ENCODE measurements around the gene CAMK2B.
A peak's percentile ranks its signal among the peaks of the same experiment; 100 is the strongest.

Gene CAMK2B

DNA sequence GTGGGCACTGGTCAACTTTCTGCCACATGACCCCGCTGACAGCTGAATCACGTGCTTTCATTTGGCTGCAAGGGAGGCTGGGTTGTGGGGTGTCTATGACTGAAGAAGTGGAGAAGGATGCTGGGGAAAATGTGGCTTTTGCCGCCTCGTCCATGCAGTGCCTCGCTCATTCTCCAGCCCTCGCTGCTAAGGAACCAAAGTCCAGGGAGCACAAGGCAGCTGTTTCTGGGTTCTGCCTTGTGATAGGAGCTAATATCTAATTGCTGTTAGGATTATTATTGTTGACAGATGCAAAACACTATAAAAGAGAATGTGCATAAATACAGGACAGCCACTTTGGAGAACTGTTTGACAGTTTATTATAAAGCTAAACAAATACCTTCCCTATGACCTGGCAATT lies 4.9 kb upstream of the CAMK2B start:
- FAIRE-seq, result no peak
- DNase-seq (ENCODE audit: low spot score), result no peak

DNA sequence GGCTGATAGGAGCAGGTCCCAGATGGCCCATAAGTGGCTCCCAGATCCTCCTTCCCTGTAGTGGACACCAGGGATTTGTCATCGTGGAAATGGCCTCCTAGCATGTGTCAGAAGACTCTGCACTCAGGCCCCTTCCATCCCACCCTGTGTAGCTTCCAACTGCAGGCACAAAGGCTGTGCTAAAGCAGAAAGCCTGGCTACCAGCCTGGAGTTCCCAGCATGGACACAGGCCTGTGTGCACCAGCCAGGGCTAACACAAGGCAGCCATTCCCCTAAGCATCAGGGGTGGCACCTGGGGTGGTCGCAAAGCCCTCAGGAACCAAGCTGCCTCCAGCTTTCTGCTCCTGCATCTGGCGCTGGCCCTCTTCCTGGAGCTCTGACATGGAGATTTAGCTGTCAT lies 4.5 kb upstream of the CAMK2B start:
- no peak for DNase-seq (ENCODE audit: low spot score)
- no peak for FAIRE-seq

DNA sequence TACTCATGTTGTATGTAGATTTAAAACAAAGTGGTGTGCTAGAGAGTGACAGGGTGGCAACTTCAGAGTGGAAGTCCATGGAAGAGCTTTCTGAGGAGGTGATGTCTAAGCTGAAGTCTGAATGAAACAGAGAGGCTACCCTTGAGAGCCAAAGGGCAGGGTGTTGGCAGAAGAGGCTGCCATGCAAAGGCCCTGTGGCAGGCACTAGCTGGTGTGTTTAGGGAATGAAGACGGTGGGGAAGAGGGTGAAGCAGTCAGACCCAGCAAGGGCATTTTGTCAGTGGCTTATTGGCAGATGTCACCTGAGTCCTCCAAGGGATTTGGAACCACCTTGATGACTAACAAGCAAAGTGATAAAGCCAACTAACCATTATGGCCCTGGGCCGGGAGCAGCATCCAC lies 3.7 kb upstream of the CAMK2B start:
- DNase-seq (ENCODE audit: low spot score), result no peak
- FAIRE-seq, result no peak

DNA sequence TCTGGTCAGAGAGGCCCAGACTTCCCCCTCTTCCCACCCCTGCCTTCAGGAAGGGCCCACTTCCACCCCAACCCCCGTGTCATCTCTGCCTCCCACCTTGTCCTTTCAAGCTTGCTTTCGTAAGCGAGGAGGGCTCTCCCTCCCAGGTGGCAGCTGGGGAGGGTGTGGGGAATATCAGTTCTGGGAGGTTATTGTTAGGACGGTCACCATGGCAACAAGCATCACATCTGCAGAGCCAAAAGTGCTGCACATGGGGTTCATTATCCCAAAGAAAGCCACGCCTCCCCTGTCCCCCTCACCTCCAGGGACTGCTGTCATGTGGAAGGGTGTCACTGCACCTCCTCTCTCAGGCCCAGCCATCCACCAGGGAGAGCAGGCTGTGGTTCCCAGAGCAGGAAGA lies 2.6 kb upstream of the CAMK2B start:
- DNase-seq (ENCODE audit: low spot score), result no peak
- no peak for FAIRE-seq

DNA sequence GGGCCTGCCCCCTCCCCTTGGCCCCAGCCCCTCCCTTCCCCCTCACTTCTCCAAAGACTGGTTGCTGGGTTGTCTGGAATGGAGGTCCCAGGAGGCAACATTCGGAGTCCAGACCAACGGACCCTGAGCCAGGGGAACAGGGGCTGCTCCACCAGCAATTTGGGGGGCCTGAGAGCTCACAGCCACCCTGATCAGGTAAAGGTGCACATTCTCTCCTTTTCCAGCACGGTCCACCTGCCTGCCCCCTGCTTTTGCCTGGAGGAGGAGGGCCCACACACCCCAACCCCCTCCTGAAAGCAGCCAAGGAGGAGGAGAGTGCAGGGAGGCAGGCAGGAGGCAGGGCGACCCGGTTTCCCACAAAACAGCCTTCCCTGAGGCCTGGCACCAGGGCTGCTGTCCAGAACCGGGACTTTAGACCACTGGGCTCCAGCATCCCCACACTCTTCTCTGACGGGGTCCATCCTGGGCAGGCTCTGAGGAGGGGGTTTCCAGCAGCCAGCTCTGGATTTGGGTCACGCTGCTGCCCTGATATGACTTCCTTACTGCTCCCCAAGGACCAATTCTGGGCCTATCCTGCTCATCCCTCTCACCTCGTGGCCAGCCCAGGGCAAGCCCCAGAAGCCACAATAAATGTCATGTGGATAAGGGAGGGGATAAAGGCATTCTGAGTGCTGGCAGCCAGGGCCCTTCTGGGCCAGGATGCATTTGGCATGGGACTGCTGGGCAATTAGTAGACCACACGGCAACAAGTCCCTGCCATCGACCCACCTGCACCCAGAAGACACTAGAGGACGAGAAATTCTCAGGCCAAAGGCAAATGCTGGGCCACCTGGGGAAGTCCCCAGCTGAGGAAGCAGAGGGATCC lies 1.1 kb upstream of the CAMK2B start:
- DNase-seq (ENCODE audit: low spot score) (no peak), FAIRE-seq (no peak)

DNA sequence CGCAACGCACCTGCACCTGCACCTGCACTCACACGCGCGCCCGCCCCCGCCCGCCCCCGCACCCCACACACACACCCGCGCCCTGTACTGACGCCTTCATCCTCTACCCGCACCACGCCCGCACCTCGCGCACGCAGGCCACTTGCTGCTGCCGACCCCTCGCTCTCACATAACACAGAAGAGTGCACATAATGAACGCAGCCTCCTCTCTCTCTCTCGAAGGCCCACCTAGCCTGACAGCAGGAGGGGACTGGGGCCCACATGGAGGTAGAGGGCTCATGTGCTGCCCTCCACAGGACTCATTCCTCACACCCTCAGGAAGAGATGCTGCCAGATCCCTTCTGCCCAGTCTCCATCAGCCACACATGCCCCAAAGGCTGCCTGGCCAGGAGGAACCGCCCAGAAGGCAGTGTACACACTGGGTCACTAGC lies 432 bp upstream of the CAMK2B start:
- no peak for FAIRE-seq
- DNase-seq (ENCODE audit: low spot score), result no peak

DNA sequence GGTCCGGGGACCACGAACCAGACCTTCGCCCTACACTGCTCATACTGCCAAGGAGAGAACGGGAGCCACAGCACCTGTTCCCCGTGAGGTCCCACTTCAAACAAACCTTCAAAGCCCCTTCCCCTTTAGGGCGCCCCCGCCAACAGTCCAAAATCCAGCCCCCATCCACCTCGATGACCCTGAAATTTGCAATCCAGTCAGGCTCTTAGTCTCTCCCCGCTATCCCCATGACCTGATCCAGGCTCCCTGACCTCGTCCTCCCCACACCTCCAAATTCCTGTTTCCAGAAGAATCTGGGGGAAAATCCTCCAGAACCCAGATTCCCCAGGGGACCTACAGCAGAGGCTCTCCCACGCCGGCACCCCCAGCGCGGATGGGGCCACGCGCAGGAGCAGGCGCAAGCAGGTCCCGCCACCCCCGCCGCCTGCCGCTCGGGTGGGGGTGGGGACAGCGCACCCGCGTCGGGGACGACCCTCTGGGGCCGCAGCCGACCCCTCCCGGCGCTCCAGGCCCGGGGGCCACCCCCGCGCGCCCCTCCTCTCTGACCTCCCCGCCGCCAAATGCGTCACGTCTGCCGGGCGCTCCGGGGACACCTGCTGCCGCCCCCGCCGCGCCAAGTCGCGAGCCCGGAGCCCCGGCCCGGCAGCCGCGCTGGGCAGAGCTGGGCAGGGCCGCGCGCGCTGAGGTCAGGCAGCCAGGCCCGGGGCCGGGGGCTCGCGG lies 753 bp downstream of the CAMK2B start:
- DNase-seq (ENCODE audit: low spot score) (no peak), FAIRE-seq (no peak)

DNA sequence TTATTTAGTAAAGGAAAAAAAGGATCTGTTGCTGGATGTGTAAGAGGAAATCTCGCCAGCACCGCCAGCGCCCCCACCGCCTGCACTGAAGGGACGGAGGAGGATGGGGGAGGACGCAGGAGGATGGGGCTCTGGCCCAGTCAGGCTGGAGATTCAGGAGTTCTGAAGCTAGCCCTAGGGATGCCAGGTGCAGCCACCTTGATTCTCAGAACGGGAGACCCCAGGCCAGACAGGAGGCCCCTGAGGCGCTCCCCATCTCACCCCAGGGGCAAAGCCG lies 1.3 kb downstream of the CAMK2B start:
- DNase-seq (ENCODE audit: low spot score) (no peak), FAIRE-seq (no peak)

DNA sequence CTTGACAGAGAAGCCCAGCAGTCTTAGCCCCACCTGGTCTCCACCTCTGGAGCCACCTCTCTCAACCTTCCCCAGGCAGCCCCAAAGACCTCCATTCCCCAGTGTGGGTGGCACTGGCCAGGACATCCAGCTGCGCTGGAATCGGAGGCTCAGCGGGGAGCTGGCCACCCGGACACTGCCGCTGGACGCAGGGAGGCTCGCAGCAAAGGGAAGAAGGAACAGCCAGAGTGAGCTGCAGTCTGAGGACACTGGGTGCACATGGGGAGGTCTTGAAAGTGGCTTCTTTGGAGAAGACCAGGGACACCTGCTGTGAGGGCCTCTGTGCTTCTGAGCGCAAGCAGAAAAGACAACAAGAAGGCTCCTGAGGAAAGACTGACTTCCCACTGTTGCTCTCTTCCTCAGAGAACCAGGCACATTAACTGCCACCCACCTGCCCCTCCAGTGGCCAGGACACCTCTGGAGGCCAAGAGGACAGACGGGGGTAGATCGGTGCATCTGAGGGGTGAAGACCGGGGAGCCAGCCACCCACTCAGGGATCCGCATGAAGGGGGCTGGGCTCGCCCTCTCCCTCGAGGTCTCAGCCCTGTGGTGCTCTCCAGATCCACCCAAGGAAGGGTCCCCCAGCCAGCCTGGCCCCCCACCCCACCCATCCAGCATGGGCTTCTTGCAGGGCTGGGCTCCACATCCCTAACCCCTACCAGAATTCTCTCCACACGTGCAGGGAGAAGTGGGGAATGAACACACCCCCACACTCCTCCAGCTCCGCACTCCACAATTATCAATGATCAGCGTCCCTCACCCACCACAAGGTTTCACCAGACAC lies 1.8 kb downstream of the CAMK2B start:
- FAIRE-seq, result no peak

DNA sequence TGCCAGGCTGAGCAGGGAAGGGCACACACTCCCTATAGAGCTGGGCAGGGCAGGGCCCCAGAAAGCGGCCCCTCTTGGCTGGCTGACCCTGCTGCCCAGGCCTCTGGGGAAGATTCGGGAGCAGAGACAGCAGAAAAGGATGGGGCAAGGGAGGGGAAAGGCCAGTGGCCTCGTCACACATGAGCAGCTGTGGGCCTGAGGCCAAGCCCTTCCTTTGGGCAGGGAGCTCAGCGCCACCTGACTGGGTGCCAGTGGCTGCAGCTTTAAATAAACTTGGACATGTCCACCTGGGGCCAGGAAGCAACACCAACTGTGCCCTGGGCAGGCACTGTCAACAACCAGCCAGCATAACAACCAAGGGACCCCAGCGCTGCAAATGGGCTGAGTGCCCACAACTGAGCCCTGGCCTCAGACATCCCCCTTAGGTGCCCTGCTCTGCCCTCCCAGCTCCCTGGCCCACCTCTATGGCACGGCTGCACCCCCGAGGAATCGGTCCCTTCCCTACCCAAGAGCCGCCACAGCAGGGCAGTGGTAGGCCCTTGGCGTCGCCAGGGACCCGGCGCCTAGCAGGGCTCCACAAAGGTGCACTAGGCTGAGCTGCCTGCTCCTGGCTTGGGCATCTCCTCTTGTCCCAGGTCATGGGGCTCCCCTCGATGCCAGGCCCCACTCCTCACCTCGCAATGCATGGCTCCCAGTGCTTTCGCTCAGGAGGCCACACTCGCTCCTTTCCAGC lies 2.6 kb downstream of the CAMK2B start:
- DNase-seq (ENCODE audit: low spot score), result peak; percentile 26

More for the DNA sequence above, 1.8 kb downstream of the CAMK2B start:
- no peak for DNase-seq (ENCODE audit: low spot score)

DNA sequence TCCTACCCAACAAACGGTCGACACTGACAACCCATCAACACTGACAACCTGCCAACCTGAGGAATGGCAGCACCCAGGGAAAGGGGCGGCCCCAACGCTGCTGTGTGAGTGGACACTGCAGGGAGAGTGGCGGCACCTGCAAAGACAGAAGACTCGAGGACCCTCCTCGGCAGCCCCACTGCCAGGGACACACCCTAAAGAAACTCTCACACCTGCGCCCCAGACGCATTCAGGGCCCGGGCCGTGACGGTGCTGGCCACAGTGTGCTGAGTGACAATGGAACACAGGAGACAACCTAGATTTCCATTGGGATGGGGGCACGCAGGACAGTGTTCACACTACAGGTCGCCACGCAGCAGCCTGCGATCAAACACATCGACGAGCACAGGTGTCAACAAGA lies 3.6 kb downstream of the CAMK2B start:
- DNase-seq (ENCODE audit: low spot score) (no peak), FAIRE-seq (no peak)

More for the DNA sequence above, 2.6 kb downstream of the CAMK2B start:
- FAIRE-seq, result peak; percentile 45

DNA sequence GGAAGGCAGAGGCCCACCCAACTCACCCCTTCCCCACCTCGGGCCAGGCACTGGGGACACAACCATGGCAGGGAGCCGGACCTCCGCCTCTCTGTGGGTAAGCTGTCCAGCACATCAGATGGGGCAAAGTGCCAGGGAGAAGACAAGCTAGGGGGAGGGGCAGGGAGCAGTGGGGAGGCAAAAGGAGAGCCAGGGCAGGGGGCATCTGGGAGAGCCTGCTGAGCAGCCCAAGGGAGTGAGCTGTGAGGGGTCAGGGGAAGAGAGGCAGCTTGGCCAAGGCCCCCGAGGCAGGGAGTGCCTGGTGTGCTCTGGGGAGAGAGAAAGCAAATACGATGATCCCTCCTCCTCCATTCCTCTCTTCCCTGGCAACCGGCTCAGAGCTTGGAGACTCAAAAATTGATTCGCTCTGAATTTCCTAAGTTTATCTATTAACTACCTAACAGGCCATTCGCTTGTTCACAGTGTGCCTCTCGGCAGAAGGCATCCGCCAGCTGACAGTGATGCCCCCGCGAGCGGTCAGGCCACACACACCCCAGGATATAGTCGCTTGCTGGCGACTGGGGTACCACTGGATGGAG lies 4.5 kb downstream of the CAMK2B start:
- FAIRE-seq (no peak), DNase-seq (ENCODE audit: low spot score) (no peak)

DNA sequence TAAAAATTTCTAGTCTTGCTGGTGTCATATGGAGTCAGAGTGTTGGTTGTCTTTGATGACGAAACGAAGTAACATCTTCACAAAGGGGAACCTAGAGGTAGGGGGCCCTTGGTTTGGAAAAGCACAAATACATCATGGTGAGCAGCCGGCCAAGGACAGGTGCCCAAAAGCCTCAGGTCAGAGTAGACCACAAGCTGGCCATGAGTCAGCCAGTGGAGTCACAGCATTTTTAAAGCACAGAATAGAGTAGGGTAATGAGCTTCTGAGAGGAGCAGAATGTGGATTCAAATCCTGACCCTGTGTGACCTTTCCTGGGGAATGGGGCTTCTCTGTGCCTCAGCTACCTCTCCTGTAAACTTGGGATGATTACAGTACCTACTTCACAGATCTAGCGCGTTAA lies 5.3 kb downstream of the CAMK2B start:
- no peak for DNase-seq (ENCODE audit: low spot score)
- FAIRE-seq, result peak; percentile 23

DNA sequence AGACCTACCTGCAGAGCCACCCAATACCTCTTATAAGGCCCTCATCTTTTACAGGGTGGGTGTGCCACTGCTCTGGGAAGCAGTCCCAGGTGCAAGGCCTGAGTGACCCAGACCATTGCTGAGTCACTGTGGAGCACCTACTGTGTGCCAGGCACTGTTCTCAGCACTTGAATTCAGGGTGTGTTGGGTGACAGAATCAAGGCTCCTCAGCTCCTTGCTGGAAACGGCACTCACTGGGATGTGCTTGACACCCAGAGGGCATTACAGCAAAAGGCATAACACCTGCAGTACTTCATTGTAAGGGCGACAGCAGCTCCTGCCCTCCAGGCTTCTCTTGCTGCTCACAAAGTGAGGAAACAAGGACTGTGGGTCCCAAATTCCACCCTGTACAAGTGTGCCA lies 7.1 kb downstream of the CAMK2B start:
- FAIRE-seq (no peak), DNase-seq (ENCODE audit: low spot score) (no peak)

DNA sequence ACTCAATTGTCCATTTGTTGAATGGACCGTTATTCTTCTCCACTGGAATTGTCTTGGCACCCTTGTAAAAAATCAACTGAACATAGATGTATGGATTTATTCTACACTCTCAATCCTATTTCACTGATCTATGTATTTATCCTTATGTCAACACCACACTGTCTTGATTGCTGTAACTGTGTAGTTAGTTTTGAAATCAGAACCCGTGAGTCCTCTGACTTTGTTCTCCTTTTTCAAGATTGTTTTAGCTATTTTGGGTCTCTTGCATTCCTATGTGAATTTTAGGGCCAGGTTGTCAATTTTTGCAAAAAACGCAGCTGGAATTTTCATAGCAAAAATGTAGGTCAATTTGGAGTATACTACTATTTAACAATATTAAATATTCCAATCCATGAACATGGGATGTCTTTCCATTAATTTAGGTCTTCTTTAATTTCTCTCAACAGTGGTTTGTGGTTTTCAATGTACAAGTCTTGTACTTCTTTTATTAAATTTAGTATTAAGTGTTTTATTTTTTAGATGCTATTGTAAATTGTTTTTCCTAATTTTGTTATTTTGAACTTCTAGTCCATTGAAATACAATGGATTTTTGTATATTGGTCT lies 10.0 kb downstream of the CAMK2B start:
- DNase-seq (ENCODE audit: low spot score), result no peak
- FAIRE-seq, result peak; percentile 33

DNA sequence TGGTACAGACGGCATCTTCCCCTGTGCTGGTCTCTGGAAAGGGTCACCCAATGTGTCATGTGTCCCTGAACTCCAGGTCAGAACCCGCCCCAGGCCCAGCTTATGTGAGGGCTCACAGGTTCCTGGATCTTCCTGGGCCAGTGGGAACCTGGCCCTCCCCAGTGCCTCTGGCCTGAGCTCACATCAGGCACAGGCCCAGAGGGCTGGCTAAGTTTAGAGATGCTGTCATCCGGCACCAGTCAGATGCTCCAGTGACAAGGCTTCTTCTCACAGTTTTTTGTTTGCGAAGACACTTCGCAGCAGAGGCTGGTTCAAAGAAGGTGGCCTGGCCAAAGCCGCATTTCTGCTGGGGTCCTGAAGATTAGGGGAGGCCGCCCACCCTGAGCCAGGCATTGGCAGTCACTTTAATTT lies 11.8 kb downstream of the CAMK2B start:
- no peak for DNase-seq (ENCODE audit: low spot score)
- no peak for FAIRE-seq

DNA sequence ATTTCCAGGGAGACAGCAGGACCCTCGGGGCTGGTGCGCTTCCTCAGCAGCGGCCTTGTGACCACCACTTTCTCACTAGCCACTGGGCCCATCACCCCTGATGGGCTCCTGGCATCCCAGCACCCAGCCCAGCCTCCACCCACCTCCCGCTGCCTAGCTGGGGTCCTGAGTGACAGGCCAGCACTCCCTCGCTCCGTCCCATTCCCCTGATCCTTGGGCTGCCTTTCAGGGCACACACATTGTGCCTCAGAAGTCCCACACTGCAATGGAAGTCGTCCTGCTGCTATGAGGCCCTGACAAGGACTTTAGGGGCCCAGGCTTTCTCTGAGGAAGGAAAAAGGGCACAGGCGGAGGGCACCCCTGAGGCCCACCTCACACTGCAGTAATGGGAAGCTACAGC lies 12.4 kb downstream of the CAMK2B start:
- DNase-seq (ENCODE audit: low spot score) (no peak), FAIRE-seq (no peak)

DNA sequence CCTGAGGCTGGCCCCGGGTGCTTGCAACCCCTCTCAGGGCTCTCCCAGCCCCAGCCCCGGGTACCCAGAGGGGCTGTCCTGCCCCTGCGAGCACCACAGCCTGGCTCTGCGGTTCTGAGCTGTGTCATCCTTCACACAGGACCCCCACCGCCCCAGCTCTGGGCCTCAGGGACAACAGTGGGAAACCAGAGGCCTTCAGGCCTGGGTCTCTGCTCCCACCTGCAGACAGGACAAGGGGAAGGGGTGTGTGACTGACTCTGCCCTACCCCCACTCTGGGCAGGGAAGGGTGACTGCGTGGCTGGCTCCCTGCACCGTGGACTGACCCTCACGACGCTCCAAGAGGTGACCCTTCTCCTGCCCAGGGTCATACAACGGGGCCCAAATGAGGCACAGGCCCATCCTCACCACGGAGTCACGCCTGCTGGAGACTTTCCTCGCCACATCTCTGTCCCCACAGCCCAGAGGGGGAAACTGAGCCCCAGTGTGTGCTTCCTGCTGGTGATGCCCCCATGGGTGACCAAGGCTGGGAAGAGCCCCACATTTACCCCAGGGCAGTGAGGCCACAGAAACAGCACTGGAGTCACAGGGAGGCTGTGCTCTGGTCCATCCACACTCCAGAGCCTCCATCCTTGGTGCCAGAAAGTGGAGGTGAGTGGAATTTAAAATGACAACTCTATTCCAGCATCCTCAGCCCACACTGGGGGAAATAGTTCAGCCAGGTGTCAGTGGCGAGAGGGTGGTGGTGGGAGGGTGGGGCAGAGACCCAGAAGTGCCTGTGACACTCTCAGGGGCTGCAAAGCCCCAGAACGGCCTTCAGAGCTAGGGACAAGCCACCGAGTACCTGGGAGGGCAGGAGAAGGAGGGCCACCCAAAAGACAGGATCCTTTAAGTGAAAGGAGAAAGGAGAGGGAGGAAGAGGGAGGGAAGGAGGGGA lies 13.6 kb downstream of the CAMK2B start:
- no peak for FAIRE-seq
- no peak for DNase-seq (ENCODE audit: low spot score)

DNA sequence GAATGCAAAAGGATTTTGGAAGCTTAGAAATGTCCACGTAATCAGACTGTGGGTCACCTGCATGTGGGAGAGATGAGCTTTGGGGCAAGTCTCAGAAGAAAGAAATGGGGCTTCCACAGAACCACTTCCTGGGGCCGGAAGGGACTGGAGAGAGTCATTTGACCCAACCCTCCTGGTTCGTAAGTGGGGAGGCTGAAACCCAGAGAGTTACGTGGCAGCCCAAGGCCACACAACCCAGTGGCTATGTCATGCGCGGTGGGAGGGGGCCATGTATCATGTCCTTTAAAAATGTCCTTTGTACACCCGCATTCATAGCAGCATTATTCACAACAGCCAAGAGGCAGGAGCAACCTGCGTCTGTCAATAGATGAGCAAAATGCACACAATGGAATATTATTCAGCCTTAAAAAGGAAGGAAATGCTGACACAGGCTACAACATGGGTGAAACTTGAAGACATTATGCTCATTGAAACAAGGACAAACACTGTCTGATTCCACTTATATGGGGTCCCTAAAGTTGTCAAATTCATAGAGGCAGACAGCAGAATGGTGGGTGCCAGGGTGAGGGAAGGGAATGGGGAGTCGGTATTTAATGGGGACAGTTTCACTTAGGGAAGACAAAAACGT lies 15.1 kb downstream of the CAMK2B start:
- FAIRE-seq (no peak), DNase-seq (ENCODE audit: low spot score) (no peak)
